ENCODE data around the gene RPL13. TPM values are rescaled to one million over a fixed set of nuclear protein-coding genes. Genes with fewer than 3 reads are reported as not detected.

Gene RPL13
- total and polyA plus RNA-seq, 4 donors: 699 to 2,663 (median 1,571) TPM

DNA sequence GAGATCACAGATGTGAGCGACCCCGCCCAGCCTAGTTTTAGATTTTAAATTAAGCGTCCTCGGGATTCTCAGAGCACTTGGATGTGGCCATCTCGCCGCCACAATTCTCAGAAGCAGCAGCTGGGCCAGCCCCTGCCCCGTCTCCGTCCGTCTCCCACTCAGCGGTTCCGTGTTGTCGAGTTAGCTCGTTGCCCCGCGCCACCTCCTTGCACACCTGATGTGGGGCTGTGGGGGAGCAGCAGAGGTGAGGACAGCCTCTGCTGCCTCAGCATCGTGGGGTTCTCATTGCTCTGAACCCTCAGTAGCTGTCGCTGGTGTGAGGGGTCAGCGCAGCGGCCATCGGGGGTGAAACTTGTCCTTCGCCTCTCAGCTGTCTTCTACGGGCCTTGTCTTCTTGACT lies 8.2 kb upstream of the RPL13 start:
- WGBS: 97% methylated on average over 22 of the region's 22 CpGs
- peaks cover 0 to 2% (median 0%) of the 10 kb centered on the region in 4 donors for H3K4me1 ChIP-seq (ENCODE audit: control insufficient read depth in 4 of 4, insufficient read depth in 4 of 4, low read length in 3 of 4)
- H3K27me3 ChIP-seq (ENCODE audit: control insufficient read depth in 4 of 4, insufficient read depth in 4 of 4, low read length in 3 of 4): no peaks in the 10 kb centered on the region
- DNase-seq (ENCODE audit: low spot score): no peak
- H3K9me3 ChIP-seq (ENCODE audit: control insufficient read depth in 4 of 4, low read length in 3 of 4): no peaks in the 10 kb centered on the region
- H3K9ac ChIP-seq (ENCODE audit: low read depth in 1 of 2, low read length in 2 of 2): no peak overlapping the region
- H3K4me3 ChIP-seq (ENCODE audit: low read depth in 1 of 3, low read length in 3 of 3): no peak overlapping the region
- H3K27ac ChIP-seq (ENCODE audit: low read depth in 1 of 2, low read length in 2 of 2): no peak overlapping the region
- peaks cover 10 to 66% (median 26%) of the 10 kb centered on the region in 4 donors for H3K36me3 ChIP-seq (ENCODE audit: control insufficient read depth in 4 of 4, insufficient read depth in 3 of 4, low read depth in 1 of 4, low read length in 3 of 4)
- no peak for TF ChIP-seq TAF1 (conservative IDR thresholded peaks at IDR 0.05)

DNA sequence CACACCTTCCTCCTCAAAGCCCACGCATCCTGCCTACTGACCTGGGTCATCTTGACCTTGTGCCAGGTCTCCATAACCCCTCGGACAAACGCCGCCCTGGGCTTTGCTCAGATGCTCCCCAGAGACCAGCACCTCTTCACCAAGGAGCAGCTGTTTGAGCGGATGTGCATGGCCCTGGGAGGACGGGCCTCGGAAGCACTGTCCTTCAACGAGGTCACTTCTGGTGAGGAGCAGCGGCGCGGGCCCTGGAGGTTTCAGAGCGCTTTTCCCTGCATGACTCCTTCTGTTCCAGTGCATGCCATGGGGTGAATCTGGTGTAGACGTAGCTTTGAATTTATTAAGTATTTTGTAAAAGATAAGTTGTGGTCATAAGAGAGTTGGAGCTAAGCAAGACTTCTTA lies 7.6 kb upstream of the RPL13 start:
- peaks cover 10 to 65% (median 26%) of the 10 kb centered on the region in 4 donors for H3K36me3 ChIP-seq (ENCODE audit: control insufficient read depth in 4 of 4, insufficient read depth in 3 of 4, low read depth in 1 of 4, low read length in 3 of 4)
- no peaks in the 10 kb centered on the region for H3K9me3 ChIP-seq (ENCODE audit: control insufficient read depth in 4 of 4, low read length in 3 of 4)
- DNase-seq (ENCODE audit: low spot score): no peak

GRCh38 chr16:89553733-89554132 lies 6.7 kb upstream of the RPL13 start:
- Histone ChIP-seq H3K4me1 (ENCODE audit: control insufficient read depth in 4 of 4, insufficient read depth in 4 of 4, low read length in 3 of 4) (peaks cover 4 to 8% (median 6%) of the 10 kb centered on the region in 4 donors), H3K9ac (ENCODE audit: low read depth in 1 of 2, low read length in 2 of 2) (no peak overlapping the region), H3K9me3 (ENCODE audit: control insufficient read depth in 4 of 4, low read length in 3 of 4) (no peaks in the 10 kb centered on the region), H3K27ac (ENCODE audit: low read depth in 1 of 2, low read length in 2 of 2) (no peak overlapping the region), H3K4me3 (ENCODE audit: low read depth in 1 of 3, low read length in 3 of 3) (no peak overlapping the region), H3K27me3 (ENCODE audit: control insufficient read depth in 4 of 4, insufficient read depth in 4 of 4, low read length in 3 of 4) (no peaks in the 10 kb centered on the region), H3K36me3 (ENCODE audit: control insufficient read depth in 4 of 4, insufficient read depth in 3 of 4, low read depth in 1 of 4, low read length in 3 of 4) (peaks cover 7 to 59% (median 24%) of the 10 kb centered on the region in 4 donors)
- DNase-seq (ENCODE audit: low spot score): no peak
- 94% methylated on average over 18 of the region's 18 CpGs for WGBS
- TF ChIP-seq RAD21 (IDR thresholded peaks at IDR 0.05) (no peak), TAF1 (conservative IDR thresholded peaks at IDR 0.05) (no peak), ZBTB33 (IDR thresholded peaks at IDR 0.05) (no peak), JUND (IDR thresholded peaks at IDR 0.05) (no peak), FOXA1 (IDR thresholded peaks at IDR 0.05) (no peak), HNF4A (conservative IDR thresholded peaks at IDR 0.05) (no peak), GABPA (IDR thresholded peaks at IDR 0.05 in 1 of 2, conservative IDR thresholded peaks at IDR 0.05 in 1 of 2) (no peak)
- TF ChIP-seq, protein P1, sequence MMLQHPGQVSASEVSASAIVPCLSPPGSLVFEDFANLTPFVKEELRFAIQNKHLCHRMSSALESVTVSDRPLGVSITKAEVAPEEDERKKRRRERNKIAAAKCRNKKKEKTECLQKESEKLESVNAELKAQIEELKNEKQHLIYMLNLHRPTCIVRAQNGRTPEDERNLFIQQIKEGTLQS (IDR thresholded peaks at IDR 0.05): no peak
- TF ChIP-seq, protein P2, sequence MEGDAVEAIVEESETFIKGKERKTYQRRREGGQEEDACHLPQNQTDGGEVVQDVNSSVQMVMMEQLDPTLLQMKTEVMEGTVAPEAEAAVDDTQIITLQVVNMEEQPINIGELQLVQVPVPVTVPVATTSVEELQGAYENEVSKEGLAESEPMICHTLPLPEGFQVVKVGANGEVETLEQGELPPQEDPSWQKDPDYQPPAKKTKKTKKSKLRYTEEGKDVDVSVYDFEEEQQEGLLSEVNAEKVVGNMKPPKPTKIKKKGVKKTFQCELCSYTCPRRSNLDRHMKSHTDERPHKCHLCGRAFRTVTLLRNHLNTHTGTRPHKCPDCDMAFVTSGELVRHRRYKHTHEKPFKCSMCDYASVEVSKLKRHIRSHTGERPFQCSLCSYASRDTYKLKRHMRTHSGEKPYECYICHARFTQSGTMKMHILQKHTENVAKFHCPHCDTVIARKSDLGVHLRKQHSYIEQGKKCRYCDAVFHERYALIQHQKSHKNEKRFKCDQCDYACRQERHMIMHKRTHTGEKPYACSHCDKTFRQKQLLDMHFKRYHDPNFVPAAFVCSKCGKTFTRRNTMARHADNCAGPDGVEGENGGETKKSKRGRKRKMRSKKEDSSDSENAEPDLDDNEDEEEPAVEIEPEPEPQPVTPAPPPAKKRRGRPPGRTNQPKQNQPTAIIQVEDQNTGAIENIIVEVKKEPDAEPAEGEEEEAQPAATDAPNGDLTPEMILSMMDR (IDR thresholded peaks at IDR 0.05; ENCODE audit: low read depth, low read length, missing input control): no peak

More for the DNA sequence above, 7.6 kb upstream of the RPL13 start:
- H3K27me3 ChIP-seq (ENCODE audit: control insufficient read depth in 4 of 4, insufficient read depth in 4 of 4, low read length in 3 of 4): no peaks in the 10 kb centered on the region
- peaks cover 2 to 7% (median 4%) of the 10 kb centered on the region in 4 donors for H3K4me1 ChIP-seq (ENCODE audit: control insufficient read depth in 4 of 4, insufficient read depth in 4 of 4, low read length in 3 of 4)
- 95% methylated on average over 13 of the region's 13 CpGs for WGBS
- no peak overlapping the region for H3K9ac ChIP-seq (ENCODE audit: low read depth in 1 of 2, low read length in 2 of 2)
- no peak for TF ChIP-seq HNF4G (IDR thresholded peaks at IDR 0.05)
- TF ChIP-seq RAD21 (IDR thresholded peaks at IDR 0.05): no peak
- H3K27ac ChIP-seq (ENCODE audit: low read depth in 1 of 2, low read length in 2 of 2): no peak overlapping the region
- no peak overlapping the region for H3K4me3 ChIP-seq (ENCODE audit: low read depth in 1 of 3, low read length in 3 of 3)
